DMS153 treated with DMSO at 0.1 percent for 48 hours (cell line): ENCODE results near the gene HCFC1R1.
A peak's percentile ranks its signal among the peaks of the same experiment; 100 is the strongest.
"Not testable (repeated sequence)": the region's sequence is repeated elsewhere in the genome, so short reads cannot be mapped to it uniquely, and the experiment has no call there.

ENCODE experiments used
- DNase-seq: peaks from one replicate; lab custom pipeline; 2025; ENCODE audit not compliant: unreplicated experiment; lab: John Stamatoyannopoulos, UW

Gene HCFC1R1

DNA sequence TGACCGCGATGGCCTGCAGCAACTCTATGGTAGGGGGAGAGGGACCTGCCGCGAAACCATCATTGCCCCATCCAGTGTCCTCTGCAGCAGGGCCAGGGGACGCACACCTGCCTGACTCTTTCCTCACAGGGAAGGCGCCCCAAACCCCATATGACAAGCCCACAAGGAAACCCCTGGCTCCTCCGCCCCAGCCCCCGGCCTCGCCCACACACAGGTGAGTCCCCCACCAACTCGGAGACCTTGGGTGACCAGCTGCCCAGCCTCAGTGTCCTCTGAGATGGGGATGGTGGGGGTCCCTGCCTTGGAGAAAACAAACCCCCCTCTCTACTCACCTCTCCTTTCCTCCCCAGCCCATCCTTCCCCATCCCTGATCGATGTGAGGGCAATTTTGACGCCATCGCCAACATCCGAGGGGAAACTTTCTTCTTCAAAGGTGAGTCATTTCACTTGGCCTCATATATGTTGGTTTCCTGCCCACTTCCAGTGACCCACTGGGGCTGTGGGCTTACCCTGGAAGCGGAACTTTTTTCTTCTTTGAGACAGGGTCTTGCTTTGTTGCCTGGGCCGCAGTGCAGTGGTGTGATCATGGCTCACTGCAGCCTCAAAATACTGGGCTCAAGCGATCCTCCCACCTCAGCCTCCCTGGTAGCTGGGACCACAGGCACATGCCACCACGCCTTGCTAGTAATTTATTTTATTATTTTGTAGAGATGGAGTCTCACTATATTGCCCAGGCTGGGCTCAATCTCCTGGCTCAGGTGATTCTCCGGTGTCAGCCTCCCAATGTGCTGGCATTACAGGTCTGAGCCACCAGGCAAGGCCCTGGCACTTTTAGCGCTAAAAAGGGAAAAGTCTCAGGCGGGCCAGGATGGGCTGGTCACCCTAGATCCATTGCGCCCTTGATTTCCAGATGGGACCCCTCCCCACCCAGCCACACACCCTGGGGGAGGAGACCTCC is 33.7 kb upstream of the HCFC1R1 start:
- DNase-seq = no peak

DNA sequence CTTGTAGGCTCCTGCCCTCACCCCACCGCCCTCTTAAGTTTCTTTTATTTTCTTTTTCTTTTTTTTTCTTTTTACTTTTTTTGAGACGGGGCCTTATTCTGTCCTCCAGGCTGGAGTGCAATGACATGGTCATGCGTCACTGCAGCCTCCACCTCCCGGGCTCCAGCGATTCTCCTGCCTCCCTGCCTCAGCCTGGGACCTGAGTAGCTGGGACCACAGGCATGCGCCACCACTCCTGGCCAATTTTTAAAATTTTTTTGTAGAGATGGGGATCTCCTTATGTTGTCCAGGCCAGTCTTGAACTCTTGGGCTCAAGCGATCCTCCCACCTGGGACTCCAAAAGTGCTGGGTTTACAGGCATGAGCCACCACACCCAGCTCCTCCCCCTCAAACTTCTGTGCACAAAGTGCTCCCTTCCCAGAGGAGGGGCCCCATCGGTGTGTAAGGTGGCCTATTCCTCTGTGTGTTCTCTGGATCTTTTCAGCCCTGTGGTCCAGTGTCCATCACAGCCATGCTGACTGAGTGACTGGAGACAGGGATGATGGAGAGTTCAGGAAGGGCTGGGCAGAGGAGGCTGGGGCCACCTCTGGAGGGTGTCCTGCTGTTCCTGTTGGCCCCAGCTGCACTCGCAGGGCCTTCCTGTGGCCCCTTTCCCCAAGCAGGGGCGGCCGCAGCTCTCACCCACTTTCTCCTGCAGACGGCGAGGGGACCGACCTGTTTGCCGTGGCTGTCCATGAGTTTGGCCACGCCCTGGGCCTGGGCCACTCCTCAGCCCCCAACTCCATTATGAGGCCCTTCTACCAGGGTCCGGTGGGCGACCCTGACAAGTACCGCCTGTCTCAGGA is 32.8 kb upstream of the HCFC1R1 start:
- DNase-seq = no peak

DNA sequence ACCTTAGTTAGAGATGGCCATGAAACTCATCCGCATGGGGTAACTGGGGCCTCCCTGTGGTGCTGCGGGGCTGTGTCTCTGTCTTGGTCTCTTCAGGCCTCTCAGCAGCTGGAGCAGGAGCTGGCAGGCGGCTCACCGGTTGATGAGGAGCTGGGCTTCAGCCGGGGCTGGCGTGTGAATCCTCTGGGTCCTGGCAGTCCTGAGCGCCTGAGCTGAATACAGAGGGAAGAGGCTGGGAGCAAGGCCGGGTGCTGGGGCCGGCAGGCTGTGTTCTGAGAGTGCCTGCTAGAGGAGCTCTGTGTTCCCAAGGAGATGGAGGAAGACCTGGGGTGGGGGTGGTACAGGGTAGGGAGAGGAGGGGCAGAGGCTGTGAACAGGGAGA is 32.0 kb upstream of the HCFC1R1 start:
- not testable (repeated sequence) for DNase-seq

DNA sequence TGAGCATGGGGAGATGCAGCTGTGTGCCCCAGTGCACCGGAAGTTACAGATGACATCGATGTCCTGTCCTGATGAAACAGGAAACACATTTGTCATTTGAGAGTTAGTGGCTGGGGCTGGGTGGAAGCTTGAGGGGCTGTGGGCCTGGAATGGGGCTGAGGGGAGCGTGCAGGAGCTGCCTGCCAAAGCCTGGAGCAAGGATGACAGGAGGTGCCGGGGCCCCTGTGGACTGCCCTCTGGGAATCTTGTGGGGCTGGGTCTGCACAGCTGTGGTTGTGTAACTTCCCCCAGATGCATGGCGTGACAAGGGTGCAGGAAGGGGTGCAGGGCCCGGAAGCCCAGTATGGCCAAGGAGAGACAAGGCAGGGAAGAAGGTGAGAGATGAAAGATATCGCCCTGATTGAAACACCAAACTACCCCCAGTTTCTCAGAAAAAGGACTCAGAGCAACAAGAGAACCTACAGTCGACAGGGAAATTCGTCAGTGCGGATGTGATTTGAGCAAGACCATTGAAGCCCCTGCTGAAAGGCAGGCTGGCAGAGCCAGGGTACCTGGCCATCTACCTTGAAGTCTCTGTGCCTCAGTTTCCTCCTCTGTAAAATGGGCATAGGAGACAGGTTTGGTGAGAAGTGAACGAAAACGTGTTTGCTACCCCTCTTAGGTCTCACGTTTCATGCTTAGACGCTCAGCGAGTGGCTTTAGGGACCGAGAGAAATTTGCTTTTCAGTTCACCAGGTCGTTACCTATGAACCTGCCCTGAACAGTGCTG is 31.4 kb upstream of the HCFC1R1 start:
- DNase-seq = no peak

DNA sequence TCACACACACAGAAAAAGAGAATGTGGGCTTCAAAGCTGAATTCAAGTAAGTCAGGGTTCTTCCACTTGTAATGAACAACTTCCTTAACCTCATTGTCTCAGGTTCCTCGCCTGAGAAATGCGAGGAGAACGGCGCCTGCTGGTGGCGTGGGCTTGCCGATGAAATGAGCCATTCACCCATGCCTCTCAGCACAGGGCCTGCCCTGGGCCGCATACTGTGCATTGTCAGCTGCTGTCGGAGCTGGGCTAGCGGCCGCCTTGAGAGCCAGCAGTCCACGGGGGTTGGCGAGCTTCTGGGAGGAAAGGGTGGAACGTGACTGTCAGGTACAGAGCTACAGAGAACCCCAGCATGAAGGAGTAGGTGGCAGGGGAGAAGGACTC is 29.6 kb upstream of the HCFC1R1 start:
- DNase-seq = not testable (repeated sequence)

DNA sequence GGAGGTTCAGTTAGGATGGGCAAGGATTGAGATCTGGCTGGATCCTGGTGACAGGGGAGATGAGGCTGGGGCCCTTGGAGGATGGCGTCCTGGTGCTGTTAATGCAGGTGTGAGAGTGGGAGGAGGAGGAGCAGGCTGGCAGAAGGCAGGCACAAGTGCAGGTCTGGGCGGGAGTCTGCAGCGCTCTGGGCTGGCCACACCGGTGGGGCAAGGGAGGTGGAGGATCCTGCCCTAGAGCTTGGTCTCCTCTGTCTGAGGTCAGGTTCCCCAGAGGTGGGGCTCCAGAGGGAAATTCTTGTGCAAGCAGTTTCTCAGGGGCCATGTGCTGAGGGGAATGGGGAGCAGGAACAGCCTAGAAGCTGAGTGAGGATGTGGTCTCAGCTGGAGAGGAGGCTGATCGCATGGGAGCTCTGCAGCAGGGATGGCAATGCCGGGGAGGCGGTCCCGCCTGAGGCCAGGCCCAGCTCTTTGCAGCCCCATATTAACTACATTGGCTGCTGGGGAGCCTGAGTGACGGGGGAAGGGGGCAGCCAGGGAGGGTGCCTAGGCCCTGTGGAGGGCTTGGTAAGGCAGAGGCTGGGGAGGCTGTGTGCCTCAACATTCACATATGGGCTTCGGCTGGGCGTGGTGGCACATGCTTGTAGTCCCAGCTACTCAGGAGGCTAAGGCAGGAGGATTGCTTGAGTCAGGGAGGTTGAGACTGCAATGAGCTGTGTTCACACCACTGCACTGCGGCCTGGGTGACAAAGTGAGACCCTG is 29.0 kb upstream of the HCFC1R1 start:
- not testable (repeated sequence) for DNase-seq

DNA sequence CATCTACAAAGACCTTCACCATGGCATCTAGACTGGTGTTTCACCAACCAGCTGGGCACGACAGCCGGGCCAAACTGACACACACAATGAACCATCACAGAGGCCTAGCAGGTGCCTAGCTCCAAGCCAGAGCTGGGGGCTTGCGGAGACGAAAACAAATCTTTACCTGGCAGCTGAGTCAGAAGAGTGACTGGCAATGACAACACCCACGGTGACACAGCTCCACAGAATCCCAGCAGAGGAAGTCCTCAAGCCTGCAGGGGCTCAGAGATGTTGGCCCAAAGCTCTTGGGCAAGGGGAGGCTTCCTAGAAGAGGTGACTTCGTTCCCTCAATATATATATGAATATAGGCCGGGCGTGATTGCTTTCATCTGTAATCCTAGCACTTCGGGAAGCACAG is 27.8 kb upstream of the HCFC1R1 start:
- no peak for DNase-seq

DNA sequence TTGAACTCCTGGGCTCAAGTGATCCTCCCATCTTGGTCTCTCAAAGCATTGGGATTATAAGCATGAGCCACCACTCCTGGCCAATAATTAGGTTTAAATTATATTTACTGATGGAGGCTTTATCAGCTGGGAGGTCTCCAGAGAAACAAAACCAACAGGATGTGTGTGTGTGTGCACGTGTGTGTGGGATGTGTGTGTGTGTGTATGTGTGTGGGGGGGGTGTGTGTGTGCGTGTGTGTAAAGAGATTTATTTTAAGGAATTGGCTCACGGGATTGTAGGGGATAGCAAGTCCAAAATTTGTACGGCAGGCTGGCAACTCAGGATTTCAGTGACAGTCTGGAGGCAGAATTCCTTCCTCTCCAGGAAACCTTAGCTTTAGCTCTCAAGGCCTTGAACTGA is 27.3 kb upstream of the HCFC1R1 start:
- no peak for DNase-seq

DNA sequence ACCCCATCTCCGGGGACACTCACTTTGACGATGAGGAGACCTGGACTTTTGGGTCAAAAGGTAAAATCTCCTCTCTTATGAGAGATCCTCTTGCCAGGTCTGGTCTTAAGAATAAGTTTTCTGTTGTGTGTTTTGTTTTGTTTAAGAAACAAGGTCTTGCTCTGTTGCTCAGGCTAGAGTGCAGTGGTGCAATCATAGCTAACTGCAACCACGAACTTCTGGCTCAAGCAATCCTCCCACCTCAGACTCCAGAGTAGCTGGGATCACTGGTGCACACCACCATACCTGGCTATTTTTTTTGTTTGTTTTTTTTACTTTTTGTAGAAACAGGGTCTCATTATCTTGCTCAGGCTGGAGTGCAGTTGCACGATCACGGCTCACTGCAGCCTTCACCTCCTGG is 26.7 kb upstream of the HCFC1R1 start:
- DNase-seq = no peak

DNA sequence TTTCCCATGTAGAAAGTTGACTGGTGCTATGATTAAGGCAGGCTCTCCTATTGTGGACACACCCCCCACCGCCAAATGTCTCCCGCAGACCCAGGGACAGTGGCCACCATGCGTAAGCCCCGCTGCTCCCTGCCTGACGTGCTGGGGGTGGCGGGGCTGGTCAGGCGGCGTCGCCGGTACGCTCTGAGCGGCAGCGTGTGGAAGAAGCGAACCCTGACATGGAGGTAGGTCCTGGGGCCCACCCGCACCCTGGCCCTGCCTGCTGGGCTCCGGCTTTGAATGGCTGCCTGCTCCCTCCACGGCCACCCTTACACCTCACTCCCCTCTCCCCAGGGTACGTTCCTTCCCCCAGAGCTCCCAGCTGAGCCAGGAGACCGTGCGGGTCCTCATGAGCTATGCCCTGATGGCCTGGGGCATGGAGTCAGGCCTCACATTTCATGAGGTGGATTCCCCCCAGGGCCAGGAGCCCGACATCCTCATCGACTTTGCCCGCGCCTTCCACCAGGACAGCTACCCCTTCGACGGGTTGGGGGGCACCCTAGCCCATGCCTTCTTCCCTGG is 26.3 kb upstream of the HCFC1R1 start:
- no peak for DNase-seq

DNA sequence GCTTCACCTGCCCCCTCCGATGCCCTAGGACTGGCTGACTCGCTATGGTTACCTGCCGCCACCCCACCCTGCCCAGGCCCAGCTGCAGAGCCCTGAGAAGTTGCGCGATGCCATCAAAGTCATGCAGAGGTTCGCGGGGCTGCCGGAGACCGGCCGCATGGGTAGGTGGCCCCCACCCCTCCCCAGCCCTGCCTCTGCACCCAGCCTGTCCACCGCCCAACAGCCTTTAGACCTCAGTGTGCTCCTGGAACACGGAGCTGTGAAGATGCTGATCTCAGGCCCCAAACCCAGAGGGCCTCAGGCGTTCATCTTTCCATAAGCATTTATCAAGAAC is 23.6 kb upstream of the HCFC1R1 start:
- DNase-seq = no peak

DNA sequence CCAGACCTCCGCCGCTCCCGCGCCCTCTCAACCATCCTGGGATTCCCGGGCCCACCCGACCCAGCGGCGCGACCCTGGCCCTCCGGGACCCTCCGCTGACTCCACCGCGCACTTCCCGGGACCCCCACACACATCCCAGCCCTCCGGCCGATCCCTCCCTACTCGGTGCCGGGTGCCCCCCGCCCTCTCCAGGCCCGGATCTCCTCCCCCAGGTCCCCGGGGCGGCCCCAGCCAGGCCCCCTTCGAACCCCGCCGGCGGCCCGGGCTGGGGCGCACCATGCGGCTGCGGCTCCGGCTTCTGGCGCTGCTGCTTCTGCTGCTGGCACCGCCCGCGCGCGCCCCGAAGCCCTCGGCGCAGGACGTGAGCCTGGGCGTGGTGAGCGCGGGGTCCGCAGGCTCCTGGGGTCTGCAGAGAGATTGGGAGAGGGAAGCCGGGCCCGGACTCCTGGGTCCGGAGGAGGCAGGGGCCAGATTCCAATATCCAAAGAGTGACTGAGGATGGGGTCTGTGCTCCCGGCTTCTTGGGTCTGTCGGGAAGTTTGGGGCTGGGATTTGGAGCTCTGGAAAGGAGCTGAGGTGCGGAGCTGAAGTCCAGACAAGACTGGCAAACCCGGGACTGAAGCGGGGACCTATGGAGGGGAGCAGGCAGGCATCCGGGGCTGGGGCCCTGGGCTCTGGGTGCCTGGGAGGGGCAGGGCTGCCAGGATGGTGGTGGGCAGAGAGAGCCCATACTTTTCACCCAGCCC is 23.1 kb upstream of the HCFC1R1 start:
- no peak for DNase-seq

DNA sequence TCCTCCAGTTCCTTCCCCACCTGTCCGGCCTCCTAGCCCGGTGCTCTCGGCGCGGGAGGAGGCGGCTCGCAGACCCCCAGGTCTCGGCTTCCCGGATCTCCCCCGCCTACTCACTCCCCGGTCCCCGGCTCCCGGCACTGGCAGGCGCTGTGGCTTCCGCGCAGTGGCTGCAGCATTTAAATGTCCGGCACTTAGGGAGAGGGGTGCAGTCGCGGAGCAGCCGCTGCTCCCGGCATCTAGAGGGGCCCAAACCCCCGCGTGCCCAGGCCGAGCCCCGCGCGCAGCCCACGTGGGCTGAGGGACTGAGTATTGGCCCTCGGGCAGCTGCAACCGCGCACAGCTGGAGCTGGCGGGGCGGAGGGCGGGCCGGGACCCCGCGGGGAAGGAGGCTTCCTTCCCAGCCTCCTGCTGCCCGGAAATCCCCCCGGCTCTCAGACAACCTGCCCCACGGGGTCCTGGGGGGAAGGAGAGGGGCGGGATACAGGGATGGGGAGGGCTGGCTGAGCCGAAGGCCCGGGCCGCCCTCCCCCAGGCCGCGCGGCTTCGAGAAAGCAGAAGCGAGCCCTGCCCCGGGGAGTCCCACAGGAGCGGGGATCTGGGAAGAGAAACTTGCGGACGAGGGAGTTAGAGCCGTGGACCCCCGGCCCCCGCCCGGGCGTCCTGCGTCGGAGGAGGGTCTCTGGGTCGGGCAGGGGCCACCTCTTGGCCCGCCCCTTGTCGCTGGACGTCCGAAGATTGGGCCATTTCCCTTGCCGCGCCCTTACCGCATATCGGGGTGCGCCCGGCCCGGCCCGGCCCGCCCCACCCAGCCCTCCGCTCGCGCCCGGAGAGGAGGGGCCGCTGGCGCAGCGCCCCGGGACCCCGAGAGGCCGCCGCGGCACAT is 22.3 kb upstream of the HCFC1R1 start, which contains the start of gene MMP25:
TSS of gene MMP25 (plus strand) at position 804 of the 883 bp plus-strand sequence. CDS start 357 bp downstream, outside the sequence.
- DNase-seq = no peak

DNA sequence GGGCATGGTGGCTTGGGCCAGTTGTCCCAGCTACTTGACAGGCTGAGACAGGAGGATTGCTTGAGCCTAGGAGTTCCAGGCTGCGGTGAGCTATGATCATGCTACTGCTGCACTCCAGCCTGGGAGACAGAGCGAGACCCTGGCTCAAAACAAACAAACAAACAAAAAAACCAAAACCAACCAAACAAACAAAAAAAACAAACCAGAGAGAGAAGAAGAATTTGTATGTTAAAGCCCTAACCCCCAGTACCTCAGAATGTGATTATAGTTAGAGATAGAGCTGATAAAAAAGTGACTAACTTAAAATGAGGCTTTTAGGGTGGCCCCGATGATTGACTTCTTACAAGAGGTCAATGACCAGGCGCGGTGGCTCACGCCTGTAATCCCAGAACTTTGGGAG is 21.0 kb upstream of the HCFC1R1 start:
- no peak for DNase-seq

DNA sequence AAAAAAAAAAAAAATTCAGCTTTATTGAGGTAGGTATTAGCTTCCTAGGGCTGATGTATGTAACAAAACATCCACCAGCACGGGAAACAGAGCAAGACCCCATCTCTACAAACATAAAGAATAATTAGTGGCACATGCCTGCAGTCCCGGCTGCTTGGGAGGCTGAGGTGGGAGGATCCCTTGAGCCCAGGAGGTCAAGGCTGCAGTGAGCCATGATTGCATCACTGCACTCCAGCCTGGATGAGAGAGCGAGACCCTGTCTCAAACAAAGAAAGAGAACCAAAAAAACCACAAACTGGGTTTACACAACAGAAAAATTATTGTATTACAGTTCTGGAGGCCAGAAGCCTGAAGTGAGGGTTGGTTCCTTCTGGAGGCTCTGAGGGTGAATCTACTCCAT is 18.6 kb upstream of the HCFC1R1 start:
- no peak for DNase-seq

DNA sequence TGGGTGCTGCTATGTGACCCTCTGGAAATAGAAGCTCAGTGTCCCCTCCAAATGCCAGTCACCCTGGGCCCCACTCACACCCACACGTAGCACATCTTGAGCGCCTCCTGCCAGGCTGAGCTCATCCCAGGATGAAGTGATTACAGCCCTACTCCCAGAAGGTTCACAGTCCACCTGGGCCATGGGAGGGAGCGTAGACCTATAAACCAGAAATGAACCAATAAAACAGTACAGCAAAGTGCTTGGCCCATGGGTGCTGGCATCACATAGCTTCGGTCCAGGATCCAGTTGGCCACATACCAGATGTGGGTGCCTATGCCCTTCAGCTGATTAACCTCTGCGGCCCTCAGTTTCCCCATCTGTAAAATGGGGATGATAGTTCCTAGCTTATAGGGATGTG is 15.2 kb upstream of the HCFC1R1 start:
- DNase-seq = no peak

DNA sequence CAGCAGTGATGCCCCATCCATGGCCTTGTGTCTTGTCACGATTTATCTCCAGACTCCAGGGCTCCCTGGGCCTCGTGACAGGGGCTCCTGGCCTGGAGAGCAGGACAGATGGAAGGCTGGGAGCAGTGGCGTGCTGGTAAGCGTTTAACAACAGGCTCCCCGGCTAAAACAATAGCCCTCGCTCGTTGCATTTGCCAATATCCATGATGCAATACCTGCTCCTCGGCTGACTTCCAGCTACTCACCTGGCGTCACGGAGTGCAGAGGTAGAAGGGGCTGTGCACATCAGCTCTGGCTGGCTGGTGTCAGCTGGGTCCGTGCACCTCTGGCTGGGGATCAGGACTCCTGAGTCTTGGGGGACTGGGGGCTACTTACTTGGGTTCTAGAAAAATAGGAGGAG is 14.5 kb upstream of the HCFC1R1 start:
- peak; percentile 24 for DNase-seq

DNA sequence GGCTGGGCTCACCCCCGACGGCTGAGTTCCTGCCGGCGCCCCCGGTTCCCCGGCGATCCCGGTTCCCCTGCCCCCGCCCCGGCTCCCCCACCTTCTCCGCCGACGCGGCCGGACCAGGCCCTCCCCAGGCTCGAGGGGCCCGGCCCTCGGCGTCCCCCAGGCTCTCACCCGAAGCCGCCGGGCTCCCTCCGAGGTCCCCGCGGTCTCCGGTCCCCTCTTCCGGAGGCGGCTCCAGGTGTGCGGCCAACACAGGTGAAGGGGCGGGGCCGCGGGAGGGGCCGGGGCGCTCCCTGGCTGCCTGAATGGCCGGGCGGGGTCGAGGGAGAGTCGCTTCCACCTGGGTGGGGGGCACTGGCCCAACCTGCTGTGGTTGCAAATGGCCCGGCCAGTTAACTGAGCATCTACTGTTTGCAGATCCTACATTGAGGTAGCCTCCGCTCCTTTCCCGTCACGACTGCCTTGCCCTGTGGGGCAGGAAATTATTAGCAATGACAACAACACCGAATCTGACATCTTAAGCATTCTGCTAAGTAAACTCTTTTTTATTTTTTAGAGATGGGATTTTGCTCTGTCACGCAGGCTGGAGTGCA is 13.1 kb upstream of the HCFC1R1 start, which contains the start of gene BICDL2:
TSS of gene BICDL2 (minus strand) at position 219 of the 590 bp plus-strand sequence. CDS start 1,448 bp downstream, outside the sequence.
- DNase-seq = no peak
